ENCODE measurements around the gene ZNF436.

DNA sequence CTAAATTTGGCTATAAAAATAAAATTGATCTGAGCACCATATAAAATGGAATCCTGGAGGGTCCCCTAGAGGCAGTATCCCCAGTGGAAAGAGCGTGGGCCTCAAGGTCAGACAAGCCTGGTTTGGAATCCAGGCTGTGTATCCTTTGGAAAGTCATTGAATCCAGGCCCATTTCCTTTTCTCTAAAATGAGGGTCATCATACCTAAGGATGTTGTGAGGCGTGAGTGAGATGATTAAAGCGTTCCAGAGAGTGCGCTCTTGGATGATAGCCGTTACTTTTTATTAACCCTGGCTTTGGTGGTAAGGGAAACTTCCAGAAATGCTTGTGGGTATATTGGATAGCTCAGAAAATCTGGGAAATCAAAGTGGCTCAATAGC lies 683 bp upstream of the ZNF436 start:
- TF ChIP-seq POLR2AphosphoS5 (IDR thresholded peaks at IDR 0.05; ENCODE audit: low read depth, low read length) (no peak), POU2F2 (IDR thresholded peaks at IDR 0.05; ENCODE audit: low read depth, low read length) (no peak), TAF1 (IDR thresholded peaks at IDR 0.05; ENCODE audit: low read depth, low read length) (no peak)

Measured in GM12891 (cell line).